Measurements from ENCODE around the gene TST. TPM values are rescaled to one million over a fixed set of nuclear protein-coding genes. Genes with fewer than 3 reads are reported as not detected.

Gene TST
- polyA plus RNA-seq, 1 experiment: 26.3 TPM

DNA sequence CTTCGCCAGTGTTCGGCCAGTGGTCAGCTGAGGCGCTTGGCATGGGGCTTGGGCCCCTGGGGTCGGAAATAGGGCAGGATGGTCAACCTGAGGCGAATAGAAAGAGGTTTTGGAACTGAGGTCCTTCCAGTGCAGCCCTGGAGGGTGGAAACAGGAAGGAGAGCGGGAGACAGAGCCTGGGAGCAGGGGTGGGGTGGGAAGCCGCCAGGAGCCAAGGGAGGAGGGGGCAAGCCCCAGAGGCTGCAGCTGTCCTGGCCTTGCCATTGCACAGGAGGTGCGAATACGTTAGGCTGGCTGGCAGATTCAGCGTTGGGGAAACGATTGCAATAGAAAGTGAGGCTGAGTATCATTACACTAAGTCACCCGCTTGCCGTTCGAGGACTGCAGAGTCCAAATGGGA is 18.4 kb upstream of the TST start:
- Histone ChIP-seq H3K9me3 (ENCODE audit: control insufficient read depth, insufficient read depth, low read length) (no peaks in the 10 kb centered on the region), H3K27me3 (ENCODE audit: control insufficient read depth, insufficient read depth, low read length) (peaks cover 7% of the 10 kb centered on the region), H3K4me3 (ENCODE audit: low read depth, low read length) (no peak overlapping the region), H3K27ac (ENCODE audit: low read depth, low read length) (no peak overlapping the region)
- TF ChIP-seq, protein P1, sequence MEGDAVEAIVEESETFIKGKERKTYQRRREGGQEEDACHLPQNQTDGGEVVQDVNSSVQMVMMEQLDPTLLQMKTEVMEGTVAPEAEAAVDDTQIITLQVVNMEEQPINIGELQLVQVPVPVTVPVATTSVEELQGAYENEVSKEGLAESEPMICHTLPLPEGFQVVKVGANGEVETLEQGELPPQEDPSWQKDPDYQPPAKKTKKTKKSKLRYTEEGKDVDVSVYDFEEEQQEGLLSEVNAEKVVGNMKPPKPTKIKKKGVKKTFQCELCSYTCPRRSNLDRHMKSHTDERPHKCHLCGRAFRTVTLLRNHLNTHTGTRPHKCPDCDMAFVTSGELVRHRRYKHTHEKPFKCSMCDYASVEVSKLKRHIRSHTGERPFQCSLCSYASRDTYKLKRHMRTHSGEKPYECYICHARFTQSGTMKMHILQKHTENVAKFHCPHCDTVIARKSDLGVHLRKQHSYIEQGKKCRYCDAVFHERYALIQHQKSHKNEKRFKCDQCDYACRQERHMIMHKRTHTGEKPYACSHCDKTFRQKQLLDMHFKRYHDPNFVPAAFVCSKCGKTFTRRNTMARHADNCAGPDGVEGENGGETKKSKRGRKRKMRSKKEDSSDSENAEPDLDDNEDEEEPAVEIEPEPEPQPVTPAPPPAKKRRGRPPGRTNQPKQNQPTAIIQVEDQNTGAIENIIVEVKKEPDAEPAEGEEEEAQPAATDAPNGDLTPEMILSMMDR (IDR thresholded peaks at IDR 0.05; ENCODE audit: low read depth, low read length): no peak
- POLR2A ChIA-PET: no interaction called here
- CTCF ChIA-PET: no interaction called here
- DNase-seq (ENCODE audit: low read depth, low spot score): no peak

DNA sequence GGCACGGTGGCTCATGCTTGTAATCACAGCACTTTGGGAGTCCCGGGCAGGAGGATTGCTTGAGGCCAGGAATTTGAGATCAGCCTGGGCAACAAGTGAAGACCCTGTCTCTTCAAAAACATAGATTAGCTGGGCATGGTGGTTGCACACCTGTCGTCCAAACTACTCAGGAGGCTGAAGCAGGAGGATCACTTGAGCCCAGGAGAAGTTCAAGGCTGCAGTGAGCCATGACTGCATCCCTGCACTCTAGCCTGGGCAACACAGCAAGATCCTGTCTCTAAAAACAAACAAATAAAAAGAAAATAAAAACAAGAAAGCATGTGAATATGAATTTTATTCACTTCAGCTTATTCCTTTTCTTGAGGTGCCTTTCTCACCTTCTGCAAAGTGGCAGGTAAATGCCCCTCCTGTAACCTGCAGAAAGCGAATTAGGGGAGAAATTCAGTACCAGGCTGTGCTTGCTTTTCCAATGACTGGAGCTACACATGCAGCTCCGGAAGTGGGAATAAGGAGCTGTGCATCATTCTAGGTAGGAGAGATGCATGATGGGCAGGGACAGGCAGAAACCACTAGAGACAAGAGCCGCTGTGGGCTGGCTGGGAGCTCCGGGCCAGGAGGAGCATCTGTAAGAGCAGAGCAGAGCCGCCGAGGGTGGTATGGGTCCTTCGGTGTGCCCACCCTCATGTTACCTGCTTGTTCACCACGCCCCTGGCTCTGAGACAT is 17.6 kb upstream of the TST start:
- TF ChIP-seq, protein P1 (IDR thresholded peaks at IDR 0.05; ENCODE audit: low read depth, low read length): no peak
- ChIA-PET POLR2A (no interaction called here), CTCF (interaction anchor here (0.9 to 1.1 kb wide), 2 partner anchors 9 to 163 kb away, joined by 3 read pairs; no protein-coding TSS in a partner anchor)
- H3K27ac ChIP-seq (ENCODE audit: low read depth, low read length): no peak overlapping the region
- H3K9me3 ChIP-seq (ENCODE audit: control insufficient read depth, insufficient read depth, low read length): no peaks in the 10 kb centered on the region
- H3K27me3 ChIP-seq (ENCODE audit: control insufficient read depth, insufficient read depth, low read length): peaks cover 7% of the 10 kb centered on the region
- no peak for DNase-seq (ENCODE audit: low read depth, low spot score)
- H3K4me3 ChIP-seq (ENCODE audit: low read depth, low read length): no peak overlapping the region

DNA sequence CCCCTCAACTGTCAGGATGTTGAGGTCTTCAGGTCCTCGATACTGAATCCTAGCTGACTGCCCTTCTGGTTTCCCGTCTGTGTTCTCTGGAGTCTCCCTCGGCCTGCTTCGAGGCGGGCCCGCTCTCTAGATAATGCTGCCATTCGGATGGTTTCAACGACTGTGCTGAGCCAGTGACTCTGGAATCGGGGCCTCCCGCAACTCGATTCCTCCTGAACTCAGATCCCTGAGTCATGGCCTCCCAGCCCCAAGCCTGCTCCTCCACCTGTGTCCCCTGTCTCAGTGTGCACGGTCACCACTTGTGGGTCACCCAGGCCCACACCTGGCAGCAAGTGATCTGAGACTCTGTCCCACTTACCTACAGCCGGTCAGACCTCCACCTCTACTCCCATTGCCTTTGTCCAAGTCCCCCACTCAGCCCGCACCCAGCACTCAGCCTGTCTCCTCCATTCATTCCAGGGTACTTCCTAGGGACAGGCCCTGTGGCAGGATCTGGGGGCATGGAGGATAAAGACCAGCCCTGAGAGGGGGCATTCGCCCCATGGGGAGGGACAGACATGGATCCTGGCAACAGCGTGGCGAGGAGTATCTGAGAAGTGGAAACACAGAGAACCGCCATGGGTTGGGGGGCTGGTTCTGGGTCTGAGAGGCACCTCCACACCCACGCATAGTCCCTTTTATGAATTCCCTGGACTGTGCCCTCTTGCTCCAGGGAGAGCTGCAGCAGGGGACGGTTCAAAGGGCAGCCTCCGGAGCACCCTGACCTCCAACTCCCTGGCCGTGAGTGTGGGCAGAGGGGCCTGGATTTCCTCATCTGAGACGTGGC is 14.6 kb upstream of the TST start:
- ChIA-PET POLR2A (no interaction called here), CTCF (interaction anchor here (1.8 to 4.2 kb wide), 2 partner anchors 10 to 13 kb away, joined by 11 to 36 read pairs; partner anchors contain the start of genes MPST and TST)
- Histone ChIP-seq H3K27ac (ENCODE audit: low read depth, low read length) (no peak overlapping the region), H3K9me3 (ENCODE audit: control insufficient read depth, insufficient read depth, low read length) (no peaks in the 10 kb centered on the region), H3K4me3 (ENCODE audit: low read depth, low read length) (no peak overlapping the region), H3K27me3 (ENCODE audit: control insufficient read depth, insufficient read depth, low read length) (peaks cover 7% of the 10 kb centered on the region)
- TF ChIP-seq, protein P1 (IDR thresholded peaks at IDR 0.05; ENCODE audit: low read depth, low read length): no peak
- DNase-seq (ENCODE audit: low read depth, low spot score): no peak

DNA sequence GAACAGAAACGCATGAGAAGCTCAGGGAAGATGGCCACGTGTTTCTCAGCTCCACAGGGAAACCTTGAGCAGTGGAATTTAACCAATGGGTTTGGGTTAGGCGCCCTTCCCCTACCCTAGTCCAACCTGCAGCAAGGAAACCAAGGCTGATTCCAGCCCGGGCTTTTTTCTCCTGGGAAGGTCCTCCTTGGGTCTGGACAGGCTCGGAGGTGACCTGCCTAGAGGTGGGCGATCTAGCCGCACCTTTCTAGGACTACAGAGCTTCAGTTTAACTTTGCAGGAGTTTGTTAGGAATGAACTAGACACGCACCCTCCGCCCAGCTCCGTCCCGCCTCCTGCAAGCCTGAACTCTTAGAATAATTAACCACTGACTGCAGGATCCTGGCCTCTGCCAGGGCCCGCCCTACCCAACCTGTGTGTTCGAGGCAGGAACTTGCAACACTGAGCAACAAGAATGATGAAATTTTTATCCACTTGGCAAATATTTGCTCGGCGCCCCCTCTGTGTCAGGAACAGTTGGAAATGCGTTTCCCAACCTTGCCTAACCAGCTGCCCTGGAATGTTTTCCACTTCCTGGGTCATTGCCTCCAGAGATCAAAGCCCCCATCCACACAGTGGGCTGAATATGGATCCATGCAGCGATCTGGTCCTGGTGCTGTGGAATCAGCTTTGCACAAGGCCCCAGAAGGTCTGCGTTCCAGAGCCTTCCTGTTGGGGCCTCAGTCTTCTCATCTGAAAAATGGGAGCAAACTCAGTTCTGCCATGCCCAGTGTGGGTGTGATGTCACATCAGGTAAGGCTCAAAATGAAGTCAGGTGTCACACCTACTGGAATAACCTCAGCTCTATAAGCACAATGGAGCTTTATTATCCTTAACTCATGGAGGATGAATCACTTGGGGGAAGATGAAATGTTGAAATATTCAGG is 13.6 kb upstream of the TST start:
- Histone ChIP-seq H3K4me3 (ENCODE audit: low read depth, low read length) (no peak overlapping the region), H3K27me3 (ENCODE audit: control insufficient read depth, insufficient read depth, low read length) (peaks cover 6% of the 10 kb centered on the region), H3K9me3 (ENCODE audit: control insufficient read depth, insufficient read depth, low read length) (no peaks in the 10 kb centered on the region), H3K27ac (ENCODE audit: low read depth, low read length) (no peak overlapping the region)
- DNase-seq (ENCODE audit: low read depth, low spot score): no peak
- ChIA-PET CTCF (interaction anchor here (0.8 to 4.2 kb wide), 3 partner anchors 11 to 13 kb away, joined by 3 to 36 read pairs (median 11); partner anchors contain the start of genes MPST and TST), POLR2A (interaction anchor here (0.6 kb wide), 1 partner anchor 129 kb away, joined by 3 read pairs; no protein-coding TSS in a partner anchor)
- TF ChIP-seq, protein P1 (IDR thresholded peaks at IDR 0.05; ENCODE audit: low read depth, low read length): no peak

All from AG04450 (cell line).